Activated CD4-positive, alpha-beta T cell treated with anti-CD3 and anti-CD28 coated beads, Interleukin-2, amount 50 U/mL, for 1 hour (primary cell): ENCODE results near the gene CDH13.

Source experiments
- DNase-seq: peaks from one replicate; pipeline ENCODE4 v3.0.0-alpha.2; 2020

CDH13 gene

GRCh38 chr16:83713597-83713996 is 1086.8 kb downstream of the CDH13 start:
- DNase-seq, result no peak

DNA sequence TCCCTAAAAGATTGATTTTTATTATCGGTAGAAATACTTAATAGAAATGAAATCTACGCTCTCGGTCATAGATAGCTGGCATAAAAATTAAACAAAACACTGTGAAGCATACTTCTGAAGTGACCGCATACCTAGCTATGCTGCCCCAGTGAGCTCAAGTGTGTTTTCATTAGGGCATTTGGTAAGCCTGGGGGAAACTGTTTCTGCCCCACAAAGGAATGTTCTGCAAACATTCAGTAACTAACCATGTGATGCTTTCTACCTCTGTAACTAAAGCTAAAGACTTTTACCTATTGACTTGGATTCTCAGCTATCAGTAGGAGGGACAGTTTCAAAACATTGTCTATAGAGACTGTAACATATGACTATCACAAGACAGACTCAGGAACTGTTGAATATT is 1087.5 kb downstream of the CDH13 start:
- no peak for DNase-seq

- no peak for DNase-seq
These were observed 1088.6 kb downstream of the CDH13 start for GRCh38 chr16:83715217-83715920.

GRCh38 chr16:83717308-83717707 is 1090.5 kb downstream of the CDH13 start:
- DNase-seq, result no peak

- DNase-seq, result no peak
These were observed 1091.0 kb downstream of the CDH13 start for GRCh38 chr16:83717814-83718213.

GRCh38 chr16:83720213-83720612 is 1093.4 kb downstream of the CDH13 start:
- DNase-seq, result no peak

DNA sequence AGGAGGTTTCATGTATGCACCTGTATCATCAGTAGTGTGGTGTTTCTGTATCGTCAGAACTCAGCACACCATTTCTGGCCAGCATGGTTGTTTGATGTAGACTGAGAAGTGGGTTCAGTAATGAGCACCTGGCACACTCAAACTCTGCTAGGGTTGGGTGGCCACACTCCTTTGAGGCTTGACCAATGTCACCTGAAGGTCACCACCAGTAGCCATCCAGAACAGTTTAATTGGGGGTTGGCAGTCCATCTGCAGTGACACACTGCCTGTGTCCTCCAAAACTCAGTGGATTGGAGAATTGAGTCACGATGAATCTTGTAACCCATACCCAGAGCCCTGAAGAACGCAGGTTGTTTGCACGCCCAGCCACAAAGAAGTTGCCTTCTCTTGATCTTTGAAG is 1094.2 kb downstream of the CDH13 start:
- DNase-seq, result no peak

GRCh38 chr16:83721676-83722075 is 1094.9 kb downstream of the CDH13 start:
- DNase-seq, result no peak

- DNase-seq, result no peak
These were observed 1095.9 kb downstream of the CDH13 start for GRCh38 chr16:83722456-83723183.

- no peak for DNase-seq
These were observed 1096.5 kb downstream of the CDH13 start for GRCh38 chr16:83723244-83723643.

DNA sequence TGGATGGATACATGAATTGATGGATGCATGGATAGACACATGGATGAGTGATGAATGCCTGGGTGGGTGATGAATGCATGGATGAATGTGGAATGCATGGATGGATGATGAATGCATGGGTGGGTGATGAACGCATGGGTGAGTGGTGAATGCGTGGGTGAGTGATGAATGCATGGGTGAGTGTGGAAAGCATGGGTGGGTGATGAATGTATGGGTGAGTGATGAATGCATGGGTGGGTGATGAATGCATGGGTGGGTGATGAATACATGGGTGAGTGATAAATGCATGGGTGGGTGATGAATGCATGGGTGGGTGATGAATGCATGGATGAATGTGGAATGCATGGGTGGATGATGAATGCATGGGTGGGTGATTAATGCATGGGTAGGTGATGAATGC is 1097.1 kb downstream of the CDH13 start:
- no peak for DNase-seq

DNA sequence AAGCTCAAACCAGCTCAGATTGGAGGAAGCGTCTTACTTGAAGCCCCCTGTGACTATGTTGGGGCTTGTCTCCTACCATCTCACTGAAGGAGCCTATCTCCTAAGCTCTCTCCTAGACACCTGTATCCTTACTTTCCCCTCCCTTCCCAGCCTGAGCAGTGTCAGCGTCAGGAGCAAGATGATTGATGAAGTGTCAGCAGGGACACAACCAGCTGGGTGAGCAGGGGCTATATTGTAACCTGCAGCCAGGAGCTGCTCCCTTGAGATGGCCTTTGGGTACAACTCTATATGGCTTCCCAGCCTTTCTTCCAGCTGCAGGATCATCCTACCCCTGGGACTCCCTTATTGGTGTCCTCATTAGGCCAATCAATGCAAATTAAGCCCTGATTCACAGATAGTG is 1097.8 kb downstream of the CDH13 start:
- no peak for DNase-seq

GRCh38 chr16:83725313-83725712 is 1098.5 kb downstream of the CDH13 start:
- DNase-seq, result no peak

DNA sequence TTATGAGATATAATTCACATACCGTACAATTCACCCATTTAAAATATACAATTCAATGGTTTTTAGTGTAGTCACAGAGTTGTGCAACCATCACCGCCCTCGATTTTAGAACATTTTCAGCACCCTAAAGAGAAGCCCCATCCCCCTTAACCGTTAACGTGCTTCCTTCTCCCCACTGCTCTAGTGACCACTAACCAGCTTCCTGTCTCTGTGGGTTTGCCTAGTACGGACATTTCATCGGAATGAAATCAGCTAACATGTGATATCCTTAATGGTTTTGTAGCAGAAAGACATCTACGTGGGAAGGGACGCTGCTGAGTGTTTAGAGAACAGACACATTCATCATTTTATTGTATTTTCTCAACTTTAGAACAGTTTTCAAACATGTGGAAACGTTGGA is 1100.2 kb downstream of the CDH13 start:
- DNase-seq, result no peak

- no peak for DNase-seq
These were observed 1101.1 kb downstream of the CDH13 start for GRCh38 chr16:83727751-83728352.

GRCh38 chr16:83728492-83728891 is 1101.7 kb downstream of the CDH13 start:
- no peak for DNase-seq

DNA sequence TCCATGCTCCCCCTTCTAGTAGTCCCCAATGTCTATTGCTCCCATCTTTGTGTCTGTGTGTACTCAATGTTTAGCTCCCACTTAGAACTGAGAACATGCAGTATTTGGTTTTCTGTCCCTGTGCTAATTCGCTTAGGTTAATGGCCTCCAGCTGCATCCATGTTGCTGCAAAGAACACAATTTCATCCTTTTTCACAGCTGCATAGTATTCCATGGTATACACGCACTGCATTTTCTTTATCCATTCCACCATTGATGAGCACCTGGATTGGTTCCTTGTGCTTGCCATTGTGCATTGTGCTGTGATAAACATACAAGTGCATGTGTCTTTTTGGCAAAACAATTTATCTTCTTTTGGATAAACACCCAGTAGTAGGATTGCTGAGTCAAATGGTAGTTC is 1104.0 kb downstream of the CDH13 start:
- no peak for DNase-seq

DNA sequence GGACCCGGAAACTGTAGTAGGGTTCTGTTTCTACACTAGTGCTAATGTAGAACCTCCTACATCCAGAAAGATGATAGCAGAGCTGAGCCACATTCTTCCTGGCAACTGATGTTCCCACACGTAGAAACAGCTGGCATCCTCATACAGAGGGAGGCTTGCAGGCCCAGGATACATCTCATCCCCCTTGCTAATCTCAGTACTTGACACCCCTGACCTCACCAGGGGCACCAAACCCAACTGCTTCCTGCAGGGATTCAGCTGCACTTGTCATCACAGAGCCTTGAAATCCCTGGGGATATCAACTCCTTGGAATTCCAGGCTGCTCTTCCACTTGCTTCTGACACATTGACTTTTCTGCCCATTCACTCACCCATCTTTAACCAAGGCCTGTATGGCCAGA is 1105.8 kb downstream of the CDH13 start:
- no peak for DNase-seq

DNA sequence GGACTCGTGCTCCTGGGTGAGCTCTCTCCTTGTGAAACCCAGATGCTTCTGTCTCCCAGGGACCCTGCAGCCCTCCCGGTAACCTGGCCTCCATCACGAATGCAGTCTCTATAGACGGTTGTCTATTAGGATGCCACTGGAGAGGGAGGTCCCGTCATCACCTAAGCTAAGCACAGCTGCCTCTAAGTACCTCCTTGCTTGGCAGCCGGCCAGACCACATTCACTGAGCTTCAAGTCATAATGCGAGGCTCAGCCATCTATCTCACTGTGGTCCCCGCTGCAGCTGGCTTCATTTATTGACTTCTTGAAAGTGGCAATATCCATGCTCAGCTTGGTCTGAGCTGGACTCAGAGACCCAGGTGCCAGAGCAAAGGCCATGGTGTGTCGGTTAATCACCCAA is 1106.5 kb downstream of the CDH13 start:
- no peak for DNase-seq

DNA sequence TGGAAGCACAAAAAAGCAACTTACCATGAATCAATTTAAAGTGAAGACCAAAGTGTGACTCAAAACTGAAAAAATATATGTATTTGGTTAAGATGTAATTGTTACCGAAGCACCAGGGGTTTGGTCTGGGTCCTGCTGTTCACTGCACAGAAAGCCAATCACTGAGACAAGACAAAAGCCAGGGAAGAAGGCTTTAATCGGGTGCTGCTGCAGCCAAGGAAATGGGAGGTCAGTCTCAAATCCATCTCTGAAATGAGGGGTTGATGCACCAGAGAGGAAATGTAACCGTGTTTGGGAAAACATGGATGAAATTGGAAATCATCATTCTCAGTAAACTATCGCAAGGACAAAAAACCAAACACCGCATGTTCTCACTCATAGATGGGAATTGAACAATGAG is 1107.4 kb downstream of the CDH13 start:
- DNase-seq, result no peak

DNA sequence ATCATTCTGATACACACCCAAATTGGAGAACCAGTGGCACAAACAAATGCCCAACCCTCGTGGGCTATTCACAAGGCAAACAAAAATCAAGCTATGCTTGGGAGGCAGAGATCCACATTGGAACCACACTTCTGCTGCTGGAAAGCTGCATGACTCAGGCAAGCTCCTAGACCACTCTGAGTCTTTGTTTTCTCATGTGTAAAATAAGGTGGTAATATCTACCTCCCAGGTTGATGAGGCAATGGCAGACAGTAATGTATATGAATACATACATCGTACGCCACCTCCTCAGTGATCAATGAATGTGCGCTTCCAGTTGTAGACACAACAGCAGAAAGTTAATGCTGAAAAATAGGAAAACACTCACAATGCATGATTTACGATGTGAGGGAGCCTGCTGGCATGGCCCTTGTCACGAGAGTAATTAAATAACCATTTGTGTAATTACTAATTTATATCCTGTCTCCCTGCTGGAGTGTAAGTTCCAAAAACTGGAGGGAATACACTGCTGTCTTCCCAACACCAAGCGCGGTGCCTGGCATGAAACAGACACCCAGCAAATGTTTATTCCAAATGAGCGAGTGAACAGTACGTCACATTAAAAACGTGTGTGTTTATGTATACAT is 1111.1 kb downstream of the CDH13 start:
- no peak for DNase-seq

GRCh38 chr16:83738923-83739503 is 1112.2 kb downstream of the CDH13 start:
- no peak for DNase-seq

DNA sequence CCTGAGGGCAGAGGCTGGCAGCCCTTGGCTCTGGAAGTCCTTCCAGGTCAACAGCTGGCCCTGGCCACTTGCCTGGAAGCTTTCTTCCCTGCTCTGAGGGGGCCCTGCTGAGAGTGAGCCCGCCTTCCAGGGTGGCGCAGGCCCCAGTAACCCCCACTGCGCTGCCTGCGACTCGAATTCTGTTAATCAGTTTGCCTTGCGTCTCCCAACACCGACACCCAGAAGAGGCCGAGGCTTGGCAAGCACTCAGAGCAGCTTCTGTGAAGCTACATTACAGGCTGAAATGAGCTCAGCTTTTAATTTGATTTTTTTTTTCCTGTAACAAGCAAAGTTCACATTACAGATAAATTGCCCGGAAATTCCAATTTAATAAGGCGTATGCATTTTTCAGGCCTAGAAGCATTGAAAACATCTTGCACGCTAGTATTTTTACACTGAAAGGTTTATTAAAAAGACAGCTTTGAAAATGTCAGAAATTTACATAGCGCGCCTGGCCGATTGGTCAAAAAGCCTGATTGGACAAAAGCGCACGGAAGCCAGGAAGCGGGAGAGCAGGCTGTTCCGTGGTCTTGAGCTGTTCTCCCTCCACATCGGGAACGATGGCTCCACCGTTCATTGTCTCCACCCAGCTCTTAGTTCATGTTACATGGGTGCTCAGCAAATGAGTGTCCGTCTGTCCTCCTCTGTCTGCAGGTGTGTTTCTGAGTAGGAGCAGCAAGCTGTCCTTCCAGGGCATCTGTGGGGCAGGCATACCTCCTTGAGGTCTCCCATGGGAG is 1115.5 kb downstream of the CDH13 start:
- no peak for DNase-seq
